Measurements from ENCODE around the gene CHAF1A.
A peak's percentile ranks its signal among the peaks of the same experiment; 100 is the strongest.

CHAF1A gene

DNA sequence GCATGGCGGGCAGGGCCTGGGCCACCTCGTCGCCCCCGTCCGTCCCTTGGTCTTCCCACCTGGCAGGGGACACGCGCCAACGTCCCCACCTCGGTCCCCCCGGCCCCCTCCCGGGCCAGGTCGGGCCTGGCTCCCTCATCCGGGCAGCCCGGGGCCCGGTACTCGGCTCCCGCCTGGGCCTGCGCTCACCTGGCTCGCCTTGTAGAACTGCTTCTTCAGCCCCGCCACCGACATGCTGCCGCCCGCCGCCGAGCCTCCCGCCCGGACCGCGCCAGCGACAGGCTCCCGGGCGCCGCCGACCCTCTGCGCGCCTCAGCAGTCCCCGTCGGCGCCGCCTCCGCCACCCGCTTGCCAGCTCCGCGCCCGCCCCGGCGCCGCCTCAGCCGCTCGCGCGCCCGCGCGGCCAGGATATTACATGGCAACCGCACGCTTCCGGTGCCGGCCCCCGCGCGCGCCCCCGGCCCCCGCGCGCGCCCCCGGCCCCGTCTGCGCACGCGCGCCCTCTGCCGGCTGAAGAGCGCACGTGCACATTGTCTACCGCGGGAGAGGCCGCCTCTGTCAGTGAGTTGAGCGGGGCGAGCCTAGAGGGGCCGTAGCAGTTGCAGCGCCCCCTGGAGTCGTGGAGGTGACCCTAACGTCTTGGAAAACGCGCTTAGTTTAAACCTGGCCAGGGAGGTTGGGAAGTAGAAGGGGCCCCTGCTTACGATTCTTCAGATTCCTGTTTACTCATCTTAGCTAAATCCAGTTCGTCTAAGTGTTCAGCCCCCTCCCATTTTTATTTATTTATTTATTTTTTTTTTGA lies 2.1 kb upstream of the CHAF1A start, which contains the start of gene SH3GL1 (continued):
- TF ChIP-seq, protein P1, sequence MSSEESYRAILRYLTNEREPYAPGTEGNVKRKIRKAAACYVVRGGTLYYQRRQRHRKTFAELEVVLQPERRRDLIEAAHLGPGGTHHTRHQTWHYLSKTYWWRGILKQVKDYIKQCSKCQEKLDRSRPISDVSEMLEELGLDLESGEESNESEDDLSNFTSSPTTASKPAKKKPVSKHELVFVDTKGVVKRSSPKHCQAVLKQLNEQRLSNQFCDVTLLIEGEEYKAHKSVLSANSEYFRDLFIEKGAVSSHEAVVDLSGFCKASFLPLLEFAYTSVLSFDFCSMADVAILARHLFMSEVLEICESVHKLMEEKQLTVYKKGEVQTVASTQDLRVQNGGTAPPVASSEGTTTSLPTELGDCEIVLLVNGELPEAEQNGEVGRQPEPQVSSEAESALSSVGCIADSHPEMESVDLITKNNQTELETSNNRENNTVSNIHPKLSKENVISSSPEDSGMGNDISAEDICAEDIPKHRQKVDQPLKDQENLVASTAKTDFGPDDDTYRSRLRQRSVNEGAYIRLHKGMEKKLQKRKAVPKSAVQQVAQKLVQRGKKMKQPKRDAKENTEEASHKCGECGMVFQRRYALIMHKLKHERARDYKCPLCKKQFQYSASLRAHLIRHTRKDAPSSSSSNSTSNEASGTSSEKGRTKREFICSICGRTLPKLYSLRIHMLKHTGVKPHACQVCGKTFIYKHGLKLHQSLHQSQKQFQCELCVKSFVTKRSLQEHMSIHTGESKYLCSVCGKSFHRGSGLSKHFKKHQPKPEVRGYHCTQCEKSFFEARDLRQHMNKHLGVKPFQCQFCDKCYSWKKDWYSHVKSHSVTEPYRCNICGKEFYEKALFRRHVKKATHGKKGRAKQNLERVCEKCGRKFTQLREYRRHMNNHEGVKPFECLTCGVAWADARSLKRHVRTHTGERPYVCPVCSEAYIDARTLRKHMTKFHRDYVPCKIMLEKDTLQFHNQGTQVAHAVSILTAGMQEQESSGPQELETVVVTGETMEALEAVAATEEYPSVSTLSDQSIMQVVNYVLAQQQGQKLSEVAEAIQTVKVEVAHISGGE (tag by site-specific recombination; conservative IDR thresholded peaks at IDR 0.05; ENCODE audit: low read depth) = peak; percentile 41; the same call in 1 of the 2 replicates
- TF ChIP-seq ZNF792 (tag by site-specific recombination; IDR thresholded peaks at IDR 0.05) (no peak), ZNF350 (tag by site-specific recombination; IDR thresholded peaks at IDR 0.05) (no peak), SP7 (tag by site-specific recombination; IDR thresholded peaks at IDR 0.05) (peak; percentile 84), ZSCAN30 (tag by site-specific recombination; IDR thresholded peaks at IDR 0.05) (peak; percentile 86), WT1 (tag by site-specific recombination; IDR thresholded peaks at IDR 0.05) (no peak), ZNF621 (tag by site-specific recombination; IDR thresholded peaks at IDR 0.05) (no peak), ZNF140 (tag by site-specific recombination; IDR thresholded peaks at IDR 0.05) (no peak)
- TF ChIP-seq, protein P2, sequence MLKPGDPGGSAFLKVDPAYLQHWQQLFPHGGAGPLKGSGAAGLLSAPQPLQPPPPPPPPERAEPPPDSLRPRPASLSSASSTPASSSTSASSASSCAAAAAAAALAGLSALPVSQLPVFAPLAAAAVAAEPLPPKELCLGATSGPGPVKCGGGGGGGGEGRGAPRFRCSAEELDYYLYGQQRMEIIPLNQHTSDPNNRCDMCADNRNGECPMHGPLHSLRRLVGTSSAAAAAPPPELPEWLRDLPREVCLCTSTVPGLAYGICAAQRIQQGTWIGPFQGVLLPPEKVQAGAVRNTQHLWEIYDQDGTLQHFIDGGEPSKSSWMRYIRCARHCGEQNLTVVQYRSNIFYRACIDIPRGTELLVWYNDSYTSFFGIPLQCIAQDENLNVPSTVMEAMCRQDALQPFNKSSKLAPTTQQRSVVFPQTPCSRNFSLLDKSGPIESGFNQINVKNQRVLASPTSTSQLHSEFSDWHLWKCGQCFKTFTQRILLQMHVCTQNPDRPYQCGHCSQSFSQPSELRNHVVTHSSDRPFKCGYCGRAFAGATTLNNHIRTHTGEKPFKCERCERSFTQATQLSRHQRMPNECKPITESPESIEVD (tag by site-specific recombination; IDR thresholded peaks at IDR 0.05) = no peak

DNA sequence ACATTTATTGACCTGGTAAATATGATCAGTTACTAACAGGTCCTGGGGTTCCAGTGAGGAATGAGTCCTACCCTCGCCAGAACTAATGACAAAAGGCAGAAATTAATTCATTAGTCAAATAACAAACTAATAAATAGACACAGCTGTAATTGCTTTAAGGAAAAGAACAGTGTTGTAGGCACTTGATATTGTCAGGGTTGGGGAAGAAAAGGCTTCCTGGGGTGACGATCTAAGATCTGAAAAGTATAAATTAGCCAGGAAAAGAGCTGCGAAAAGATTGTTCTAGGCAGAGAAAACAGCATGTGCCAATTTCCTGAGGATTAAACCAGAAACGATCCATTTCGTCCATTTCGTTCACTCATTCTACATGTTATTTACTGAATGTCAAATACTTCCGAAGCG lies 670 bp upstream of the CHAF1A start:
- Histone ChIP-seq H3K4me3 (ENCODE audit: low read depth, low read length) (peak overlapping the region; percentile 26), H3K9me3 (ENCODE audit: control insufficient read depth, insufficient read depth, low read depth, low read length) (no peaks in the 10 kb centered on the region), H3K36me3 (ENCODE audit: control insufficient read depth in 2 of 2, insufficient read depth in 1 of 2, low read length in 2 of 2) (peaks cover 6 to 41% of the 10 kb centered on the region in 2 experiments), H3K27ac (ENCODE audit: extremely low read depth, low read depth, low read length) (no peak overlapping the region), H3K4me1 (ENCODE audit: control insufficient read depth, insufficient read depth, low read length) (no peaks in the 10 kb centered on the region)
- CTCF ChIA-PET = interaction anchor here (0.7 to 3.0 kb wide), 8 partner anchors 9 to 511 kb away, joined by 4 to 40 read pairs (median 6); no protein-coding TSS in a partner anchor
- POLR2A ChIA-PET = interaction anchor here (0.7 to 1.7 kb wide), 17 partner anchors 8 to 567 kb away, joined by 3 to 19 read pairs (median 4); partner anchors contain the start of genes HDGFL2, KDM4B and MPND
- TF ChIP-seq ZNF768 (tag by site-specific recombination; IDR thresholded peaks at IDR 0.05) = no peak
- TF ChIP-seq ZNF366 (tag by site-specific recombination; conservative IDR thresholded peaks at IDR 0.05) = 0 out of 2 replicates have a peak, but pooled peaks have one; percentile 10
- peak; percentile 52 for TF ChIP-seq FEZF1 (tag by site-specific recombination; IDR thresholded peaks at IDR 0.05)
- TF ChIP-seq ZEB2 (tag by site-specific recombination; IDR thresholded peaks at IDR 0.05) = no peak
- no peak for TF ChIP-seq ZNF138 (tag by site-specific recombination; IDR thresholded peaks at IDR 0.05; ENCODE audit: borderline replicate concordance)
- TF ChIP-seq ZNF514 (tag by site-specific recombination; IDR thresholded peaks at IDR 0.05) = no peak
- no peak for TF ChIP-seq ZSCAN30 (tag by site-specific recombination; IDR thresholded peaks at IDR 0.05)
- TF ChIP-seq, protein P3, sequence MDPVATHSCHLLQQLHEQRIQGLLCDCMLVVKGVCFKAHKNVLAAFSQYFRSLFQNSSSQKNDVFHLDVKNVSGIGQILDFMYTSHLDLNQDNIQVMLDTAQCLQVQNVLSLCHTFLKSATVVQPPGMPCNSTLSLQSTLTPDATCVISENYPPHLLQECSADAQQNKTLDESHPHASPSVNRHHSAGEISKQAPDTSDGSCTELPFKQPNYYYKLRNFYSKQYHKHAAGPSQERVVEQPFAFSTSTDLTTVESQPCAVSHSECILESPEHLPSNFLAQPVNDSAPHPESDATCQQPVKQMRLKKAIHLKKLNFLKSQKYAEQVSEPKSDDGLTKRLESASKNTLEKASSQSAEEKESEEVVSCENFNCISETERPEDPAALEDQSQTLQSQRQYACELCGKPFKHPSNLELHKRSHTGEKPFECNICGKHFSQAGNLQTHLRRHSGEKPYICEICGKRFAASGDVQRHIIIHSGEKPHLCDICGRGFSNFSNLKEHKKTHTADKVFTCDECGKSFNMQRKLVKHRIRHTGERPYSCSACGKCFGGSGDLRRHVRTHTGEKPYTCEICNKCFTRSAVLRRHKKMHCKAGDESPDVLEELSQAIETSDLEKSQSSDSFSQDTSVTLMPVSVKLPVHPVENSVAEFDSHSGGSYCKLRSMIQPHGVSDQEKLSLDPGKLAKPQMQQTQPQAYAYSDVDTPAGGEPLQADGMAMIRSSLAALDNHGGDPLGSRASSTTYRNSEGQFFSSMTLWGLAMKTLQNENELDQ (tag by site-specific recombination; IDR thresholded peaks at IDR 0.05; ENCODE audit: low read depth) = no peak
- no peak for TF ChIP-seq ZNF311 (tag by site-specific recombination; IDR thresholded peaks at IDR 0.05; ENCODE audit: borderline replicate concordance)
- TF ChIP-seq ZFP41 (tag by site-specific recombination; IDR thresholded peaks at IDR 0.05; ENCODE audit: borderline replicate concordance) = no peak
- no peak for TF ChIP-seq ZBTB1 (tag by site-specific recombination; IDR thresholded peaks at IDR 0.05)
- no peak for TF ChIP-seq ZNF629 (tag by site-specific recombination; IDR thresholded peaks at IDR 0.05)
- TF ChIP-seq, protein P4, sequence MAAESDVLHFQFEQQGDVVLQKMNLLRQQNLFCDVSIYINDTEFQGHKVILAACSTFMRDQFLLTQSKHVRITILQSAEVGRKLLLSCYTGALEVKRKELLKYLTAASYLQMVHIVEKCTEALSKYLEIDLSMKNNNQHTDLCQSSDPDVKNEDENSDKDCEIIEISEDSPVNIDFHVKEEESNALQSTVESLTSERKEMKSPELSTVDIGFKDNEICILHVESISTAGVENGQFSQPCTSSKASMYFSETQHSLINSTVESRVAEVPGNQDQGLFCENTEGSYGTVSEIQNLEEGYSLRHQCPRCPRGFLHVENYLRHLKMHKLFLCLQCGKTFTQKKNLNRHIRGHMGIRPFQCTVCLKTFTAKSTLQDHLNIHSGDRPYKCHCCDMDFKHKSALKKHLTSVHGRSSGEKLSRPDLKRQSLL (tag by site-specific recombination; IDR thresholded peaks at IDR 0.05) = no peak
- no peak for TF ChIP-seq ZNF785 (tag by site-specific recombination; IDR thresholded peaks at IDR 0.05)
- no peak for TF ChIP-seq ZNF404 (tag by site-specific recombination; IDR thresholded peaks at IDR 0.05)
- TF ChIP-seq ZNF416 (tag by site-specific recombination; IDR thresholded peaks at IDR 0.05) = no peak
- no peak for TF ChIP-seq MYNN (tag by site-specific recombination; IDR thresholded peaks at IDR 0.05; ENCODE audit: borderline replicate concordance)
- TF ChIP-seq ZNF423 (tag by site-specific recombination; IDR thresholded peaks at IDR 0.05) = no peak

Data from HEK293 (cell line).